Forelimb muscle (tissue), 1 donor: Measurements from ENCODE around the gene GNA14. TPM values are rescaled to one million over a fixed set of nuclear protein-coding genes. Genes with fewer than 3 reads are reported as not detected.
"Not testable (repeated sequence)": the region's sequence is repeated elsewhere in the genome, so short reads cannot be mapped to it uniquely, and the experiment has no call there.

Source experiments
- DNase-seq: peaks from one replicate; pipeline ENCODE4 v3.0.0-alpha.2; 2013; ENCODE audit warnings: low read depth
- polyA plus RNA-seq: library from polyadenylated mRNA; unstranded; fragments of 120-200 nt; gene quantifications from one replicate; pipeline ENCODE4 v1.2.1, GENCODE V29; 2013; ENCODE audit not compliant: insufficient read length

GNA14 gene
- polyA plus RNA-seq, 1 donor, result 3.6 TPM

GRCh38 chr9:77643871-77644270 is 4.3 kb downstream of the GNA14 start:
- no peak for DNase-seq

DNA sequence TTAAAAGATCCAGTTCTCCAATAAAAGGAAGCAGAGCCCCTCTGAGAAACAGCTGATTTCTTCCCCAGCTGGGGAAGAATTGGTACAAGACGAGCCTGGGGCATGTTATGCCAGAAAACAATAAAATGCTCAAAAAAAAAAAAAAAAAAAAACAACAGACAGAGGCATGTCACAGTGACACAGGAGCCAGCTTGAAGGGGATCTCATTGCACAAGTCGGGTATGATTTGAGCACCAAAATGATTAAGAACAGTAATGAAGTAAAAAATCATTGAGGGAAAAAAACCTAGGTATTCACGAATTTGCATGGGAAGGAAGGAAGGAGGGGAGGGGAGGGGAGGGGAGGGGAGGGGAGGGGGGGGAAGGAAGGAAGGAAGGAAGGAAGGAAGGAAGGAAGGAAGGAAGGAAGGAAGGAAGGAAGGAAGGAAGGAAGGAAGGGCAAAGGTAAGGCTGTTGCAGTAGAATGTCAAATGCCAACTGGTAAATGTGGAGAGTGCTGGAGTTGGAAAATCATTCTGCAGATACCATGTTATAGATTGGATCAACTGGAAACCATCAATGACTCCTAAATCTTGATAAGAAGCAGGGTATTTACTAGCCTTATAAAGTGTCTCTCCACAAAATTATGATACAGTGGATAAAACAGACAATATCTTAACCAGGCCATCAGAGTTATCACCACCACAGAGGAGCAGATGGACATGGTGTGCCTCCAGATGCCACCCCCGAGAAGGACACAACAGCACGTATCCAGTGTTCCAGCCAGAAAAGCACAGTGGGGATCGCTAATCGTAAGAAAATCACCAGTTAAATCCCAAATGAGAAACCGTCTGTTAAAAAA is 7.2 kb downstream of the GNA14 start:
- no peak for DNase-seq

GRCh38 chr9:77632652-77633051 is 15.5 kb downstream of the GNA14 start:
- DNase-seq, result no peak

DNA sequence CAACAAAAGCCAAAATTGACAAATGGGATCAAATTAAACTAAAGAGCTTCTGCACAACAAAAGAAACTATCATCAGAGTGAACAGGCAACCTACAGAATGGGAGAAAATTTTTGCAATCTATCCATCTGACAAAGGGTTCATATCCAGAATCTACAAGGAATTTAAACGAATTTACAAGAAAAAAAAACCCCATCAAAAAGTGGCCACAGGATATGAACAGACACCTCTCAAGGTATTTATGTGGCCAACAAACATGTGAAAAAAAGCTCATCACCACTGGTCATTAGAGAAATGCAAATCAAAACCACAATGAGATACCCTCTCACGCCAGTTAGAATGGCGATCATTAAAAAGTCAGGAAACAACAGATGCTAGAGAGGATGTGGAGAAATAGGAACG is 19.3 kb downstream of the GNA14 start:
- not testable (repeated sequence) for DNase-seq

DNA sequence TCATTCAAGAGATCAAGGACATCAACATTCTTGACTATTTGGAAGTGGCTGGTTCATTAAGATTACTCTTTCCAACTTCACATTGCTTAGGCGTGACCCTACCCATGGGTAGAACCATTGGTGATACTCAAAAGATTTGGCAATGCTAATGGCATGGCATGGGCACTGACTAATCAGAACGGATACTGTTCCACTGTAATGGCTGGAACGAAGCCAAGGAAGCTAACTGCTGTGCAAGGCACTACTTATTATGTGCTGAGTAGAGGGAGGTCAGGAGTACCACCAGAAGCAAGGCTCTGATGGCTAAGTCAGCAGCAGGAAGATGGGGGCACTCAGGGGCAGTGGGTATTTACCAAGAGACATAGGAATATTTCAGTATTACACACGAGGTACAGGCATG is 31.9 kb downstream of the GNA14 start:
- no peak for DNase-seq

DNA sequence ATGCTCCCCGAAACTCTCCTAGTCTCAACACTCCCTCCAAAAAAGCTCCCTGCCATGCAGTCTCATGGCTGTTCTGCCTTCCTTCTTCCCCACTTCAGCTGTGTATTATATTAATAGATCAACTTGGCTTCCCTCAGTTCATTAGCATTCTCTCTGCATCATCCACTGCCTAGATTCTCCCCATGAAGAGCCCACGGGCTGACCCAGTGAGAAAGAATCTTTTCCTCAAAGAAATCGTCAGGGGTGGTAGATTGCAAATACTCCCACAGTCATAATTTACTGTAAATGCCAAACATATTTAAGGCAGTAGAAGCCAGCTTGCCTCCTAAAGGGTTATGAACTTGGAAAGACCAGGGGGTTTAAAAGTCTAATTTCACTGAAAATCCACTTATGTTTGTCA is 33.5 kb downstream of the GNA14 start:
- DNase-seq, result no peak

- DNase-seq, result no peak
Measured at GRCh38 chr9:77606526-77606925, 41.6 kb downstream of the GNA14 start.

GRCh38 chr9:77605449-77606220 is 42.5 kb downstream of the GNA14 start:
- no peak for DNase-seq

GRCh38 chr9:77604316-77604715 is 43.8 kb downstream of the GNA14 start:
- no peak for DNase-seq

GRCh38 chr9:77602852-77603251 is 45.3 kb downstream of the GNA14 start:
- DNase-seq, result no peak

DNA sequence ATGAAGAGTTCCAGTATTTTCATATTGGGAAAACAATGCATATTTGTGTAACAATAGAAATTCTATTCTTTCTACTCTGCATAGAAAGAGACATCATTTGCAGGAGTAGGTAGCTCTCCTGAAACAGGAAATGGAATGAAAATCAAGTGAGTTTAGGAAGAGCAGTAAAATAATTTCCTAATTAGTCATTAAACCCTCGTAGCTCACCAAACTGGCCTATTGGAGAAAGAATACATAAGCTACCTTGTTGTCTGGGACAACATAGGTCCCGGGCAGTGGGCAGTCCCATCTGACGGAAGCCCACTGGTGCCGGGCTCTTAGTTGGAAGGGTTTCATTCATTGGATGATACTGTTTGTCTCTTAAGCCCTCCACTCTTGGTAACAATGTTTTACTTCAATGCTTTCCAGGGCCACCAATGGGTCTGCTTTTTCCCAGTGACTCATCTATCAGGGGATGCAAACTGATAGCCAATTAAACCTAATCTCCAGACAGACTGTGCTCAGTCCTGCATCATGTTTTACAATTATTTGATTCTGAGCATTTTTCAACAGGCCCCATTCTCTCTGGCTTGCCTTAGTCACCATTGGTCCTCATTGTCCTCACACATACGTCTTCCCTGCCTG is 46.5 kb downstream of the GNA14 start:
- no peak for DNase-seq

DNA sequence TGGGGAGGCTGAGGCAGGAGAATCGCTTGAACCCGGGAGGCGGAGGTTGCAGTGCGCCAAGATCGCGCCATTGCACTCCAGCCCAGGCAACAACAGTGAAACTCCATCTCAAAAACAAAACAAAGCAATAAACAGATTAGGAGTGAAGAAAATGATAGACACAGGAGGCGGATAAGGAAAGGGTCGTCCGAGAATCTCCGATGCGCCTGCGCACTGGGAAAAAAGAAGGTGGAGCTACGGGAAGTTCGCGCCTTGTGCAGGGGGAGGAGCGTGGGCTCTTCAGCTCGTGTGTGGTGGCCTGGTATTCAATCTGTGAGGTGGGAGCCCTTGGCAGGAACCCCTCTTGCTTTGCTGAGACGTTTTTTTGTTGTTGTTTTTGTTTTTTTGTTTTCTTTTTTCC is 47.3 kb downstream of the GNA14 start:
- DNase-seq, result no peak

DNA sequence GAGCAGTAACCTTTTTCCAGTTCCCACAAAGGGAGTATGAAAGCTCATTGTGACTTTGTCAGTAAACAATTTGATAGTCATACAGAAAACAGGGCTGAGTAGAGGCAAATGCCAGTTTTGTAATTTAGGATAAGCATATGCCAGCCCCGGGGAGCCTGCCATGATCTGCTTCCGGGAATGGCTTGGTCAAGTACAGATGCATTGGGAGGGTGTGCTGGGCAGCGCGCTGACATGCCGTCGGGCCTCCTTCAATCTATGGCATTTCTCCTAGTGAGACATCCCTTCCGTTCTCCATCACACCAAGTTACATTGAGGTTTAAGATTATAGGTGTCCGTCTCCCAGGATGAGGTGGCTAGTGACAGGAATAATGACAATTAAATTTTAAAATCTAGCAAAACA is 48.6 kb downstream of the GNA14 start:
- no peak for DNase-seq

- peak; percentile 74 for DNase-seq
Measured at GRCh38 chr9:77598991-77599390, 49.1 kb downstream of the GNA14 start.

GRCh38 chr9:77598524-77598923 is 49.6 kb downstream of the GNA14 start:
- DNase-seq, result peak; percentile 68

DNA sequence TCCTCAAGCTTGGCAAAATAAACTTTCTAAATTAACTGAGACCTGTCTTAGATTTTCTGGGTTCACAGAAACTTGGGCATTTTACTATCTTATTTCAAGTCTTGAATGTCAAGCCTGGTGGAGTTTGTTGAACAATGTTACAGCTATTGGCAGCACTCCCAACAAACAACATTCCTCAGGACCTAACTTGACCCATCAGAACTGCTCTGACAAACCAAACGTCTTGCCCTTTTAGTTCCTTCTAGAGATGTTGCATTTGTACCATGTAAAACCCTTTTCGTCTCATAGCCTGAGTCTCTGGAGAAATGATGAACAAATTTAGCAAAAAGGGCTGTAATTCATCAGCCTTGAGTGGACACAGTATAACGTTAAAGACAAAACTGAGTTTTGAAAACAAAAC is 51.1 kb downstream of the GNA14 start:
- DNase-seq, result no peak

- no peak for DNase-seq
Measured at GRCh38 chr9:77595426-77596095, 52.6 kb downstream of the GNA14 start.

- no peak for DNase-seq
Measured at GRCh38 chr9:77594963-77595362, 53.2 kb downstream of the GNA14 start.

GRCh38 chr9:77593528-77593927 is 54.6 kb downstream of the GNA14 start:
- DNase-seq, result no peak

GRCh38 chr9:77592476-77592875 is 55.6 kb downstream of the GNA14 start:
- no peak for DNase-seq

- no peak for DNase-seq
Measured at GRCh38 chr9:77589046-77589795, 58.9 kb downstream of the GNA14 start.
